ENCODE results near the gene C1orf87.
A peak's percentile ranks its signal among the peaks of the same experiment; 100 is the strongest.
"Not testable (repeated sequence)": the region's sequence is repeated elsewhere in the genome, so short reads cannot be mapped to it uniquely, and the experiment has no call there.

The C1orf87 gene

DNA sequence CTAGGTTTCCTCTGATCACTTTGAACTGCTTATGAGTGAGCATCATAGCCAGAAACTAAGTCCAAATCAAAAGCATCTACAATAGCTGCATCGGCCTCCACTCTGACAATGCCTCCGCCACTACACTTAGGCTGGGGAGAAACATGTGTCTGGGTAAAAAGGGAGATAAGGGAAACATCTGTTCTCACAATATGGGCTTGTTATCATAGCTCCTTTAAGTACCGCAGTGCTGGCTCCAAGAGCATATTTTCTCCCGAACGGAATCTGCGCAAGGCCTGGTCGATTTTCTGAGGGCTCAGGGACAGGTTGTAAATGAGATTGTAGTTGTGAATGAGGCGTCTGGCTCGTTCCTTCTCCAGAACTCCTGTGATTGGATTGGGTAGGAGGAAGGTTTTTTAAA is 83.1 kb downstream of the C1orf87 start:
- DNase-seq = no peak

- DNase-seq = peak; percentile 77
Observed at GRCh38 chr1:59986516-59987310, 86.9 kb downstream of the C1orf87 start.

DNA sequence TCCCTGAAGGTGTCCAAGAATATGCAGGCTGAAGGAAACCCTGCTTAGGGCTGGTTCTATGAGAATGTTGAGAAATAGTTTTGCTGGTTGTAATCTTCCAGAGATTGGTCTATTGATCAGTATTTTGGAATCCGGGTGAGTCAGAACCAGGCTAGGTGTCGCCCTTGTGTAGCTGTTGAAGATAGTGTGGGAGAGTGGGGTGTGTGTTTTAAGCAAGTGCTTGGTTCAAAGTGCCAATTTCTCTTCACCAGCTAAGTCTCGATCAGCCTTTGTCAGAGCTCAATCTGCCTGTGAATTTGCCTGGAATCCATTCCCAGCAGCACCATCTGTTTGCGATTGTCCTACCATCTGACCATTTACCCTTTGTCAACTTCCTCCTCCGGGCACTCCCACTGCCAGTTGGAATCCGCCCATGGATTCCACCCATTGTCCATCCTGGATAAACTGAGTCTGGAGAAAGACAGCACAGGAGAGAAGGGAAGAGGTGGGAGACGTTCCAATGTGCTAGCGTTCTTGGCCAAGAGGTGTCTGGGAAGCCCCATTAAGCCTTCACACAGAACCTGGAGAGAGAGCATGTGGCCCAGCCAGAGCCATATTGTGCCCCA is 87.6 kb downstream of the C1orf87 start:
- DNase-seq = no peak

DNA sequence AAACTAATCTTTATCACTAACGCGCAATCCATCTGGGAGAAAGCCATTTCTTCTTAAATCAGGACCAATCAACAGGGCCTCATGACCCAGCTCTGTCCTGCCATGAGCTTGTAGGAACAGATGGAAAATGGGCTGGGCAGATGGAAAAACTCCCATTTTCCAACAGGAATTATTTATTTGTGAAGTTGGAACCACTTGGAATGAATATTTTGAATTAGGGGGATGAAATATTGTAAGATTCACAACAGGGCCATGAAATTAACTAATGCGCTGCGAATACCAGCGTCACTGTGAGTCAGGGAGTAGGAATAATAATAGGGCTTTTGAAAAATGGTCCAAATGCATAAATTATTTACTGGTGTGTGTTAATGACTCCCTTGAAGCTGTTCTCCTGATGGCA is 93.9 kb downstream of the C1orf87 start:
- no peak for DNase-seq

GRCh38 chr1:59978511-59978910 is 95.1 kb downstream of the C1orf87 start:
- DNase-seq = no peak

- DNase-seq = no peak
Observed at GRCh38 chr1:59978026-59978425, 95.5 kb downstream of the C1orf87 start.

- DNase-seq = no peak
Observed at GRCh38 chr1:59977075-59977410, 96.5 kb downstream of the C1orf87 start.

- DNase-seq = peak; percentile 70
Observed at GRCh38 chr1:59976194-59977074, 97.1 kb downstream of the C1orf87 start.

GRCh38 chr1:59973719-59974118 is 99.9 kb downstream of the C1orf87 start:
- no peak for DNase-seq

- no peak for DNase-seq
Observed at GRCh38 chr1:59972216-59972927, 101.2 kb downstream of the C1orf87 start.

DNA sequence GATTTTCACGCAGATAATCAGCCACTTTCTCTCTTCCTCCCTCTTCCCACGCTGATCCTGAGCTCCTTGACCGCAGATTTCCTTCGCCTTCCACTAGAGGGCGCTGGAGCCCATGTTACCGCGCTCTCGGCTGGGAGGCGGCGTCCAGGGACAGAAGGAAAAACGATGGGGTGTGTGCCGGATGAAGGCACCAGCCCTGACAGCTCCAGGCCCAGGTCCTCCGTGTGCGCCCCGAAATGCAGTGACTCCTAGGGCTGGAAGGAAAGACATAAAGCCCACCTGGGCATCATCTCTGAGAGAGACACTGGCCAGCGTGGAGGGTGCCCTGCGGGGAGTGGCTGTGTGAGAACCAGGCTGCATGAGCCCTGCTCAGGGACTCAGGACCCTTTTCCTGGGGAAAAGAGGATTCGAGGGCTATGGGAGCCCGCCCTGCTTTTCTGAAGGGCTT is 102.1 kb downstream of the C1orf87 start:
- DNase-seq = peak; percentile 86

GRCh38 chr1:59969542-59970175 is 103.9 kb downstream of the C1orf87 start:
- DNase-seq = not testable (repeated sequence)

GRCh38 chr1:59968746-59969145 is 104.8 kb downstream of the C1orf87 start:
- DNase-seq = not testable (repeated sequence)

DNA sequence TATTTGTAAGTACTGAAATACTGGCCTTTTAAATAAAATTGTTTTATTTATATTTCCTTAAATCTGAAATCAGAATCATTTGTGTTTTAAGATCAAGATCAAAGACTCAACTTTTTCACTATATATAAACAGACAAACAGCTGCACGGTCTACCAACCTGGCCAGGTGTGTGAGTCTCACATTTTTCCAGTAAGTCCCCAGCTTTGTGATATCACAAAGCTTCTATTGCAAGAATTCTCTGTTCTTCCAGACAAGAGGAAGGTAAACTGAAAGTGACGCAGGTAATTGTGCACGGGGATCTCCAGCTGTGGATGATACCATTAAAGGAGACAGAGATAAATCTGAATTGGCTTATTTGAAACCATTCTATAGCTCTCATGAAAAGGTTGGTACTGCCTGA is 105.8 kb downstream of the C1orf87 start:
- DNase-seq = no peak

GRCh38 chr1:59967141-59967697 is 106.4 kb downstream of the C1orf87 start:
- no peak for DNase-seq

DNA sequence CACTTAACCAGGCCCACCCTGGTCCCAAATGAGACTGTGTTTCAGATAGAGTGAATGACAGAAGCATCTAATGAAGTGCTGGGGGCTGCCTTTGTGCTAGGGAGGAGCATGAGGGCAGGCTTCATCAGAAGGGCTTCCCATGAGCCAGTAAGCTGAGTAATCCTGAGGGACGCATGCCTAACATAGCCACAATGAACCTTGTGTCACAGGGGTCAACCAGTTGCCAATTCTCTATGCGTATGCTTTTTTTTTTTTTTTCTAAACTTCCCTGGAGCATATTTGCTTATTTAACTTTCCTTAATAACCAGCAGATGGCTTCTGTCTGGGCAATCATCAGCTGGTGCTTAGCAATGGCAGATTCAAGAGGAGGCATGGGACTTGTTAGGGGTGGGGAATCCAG is 121.5 kb downstream of the C1orf87 start:
- DNase-seq = no peak

DNA sequence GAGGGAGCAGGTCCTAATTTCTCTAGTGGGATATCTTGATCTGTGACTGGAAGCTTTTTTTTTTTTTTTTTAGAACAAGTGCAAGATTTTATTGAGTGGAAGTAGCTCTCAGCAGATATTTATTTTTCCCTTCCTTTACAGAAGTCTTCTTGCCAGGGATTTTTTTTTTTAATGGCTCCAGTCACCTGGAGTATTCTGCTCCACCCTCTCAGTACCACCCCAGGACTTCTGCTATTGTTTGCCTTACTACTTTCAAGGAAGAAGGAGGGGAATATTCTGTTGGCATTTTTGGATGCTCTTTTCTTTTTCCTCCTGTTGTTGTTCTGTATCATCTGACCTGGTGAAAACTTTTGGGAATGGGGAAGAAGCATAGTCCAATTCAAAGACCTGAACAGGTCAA is 123.9 kb downstream of the C1orf87 start:
- DNase-seq = no peak

- DNase-seq = no peak
Observed at GRCh38 chr1:59948990-59949389, 124.6 kb downstream of the C1orf87 start.

- DNase-seq = peak; percentile 86
Observed at GRCh38 chr1:59947047-59947938, 126.3 kb downstream of the C1orf87 start.

- DNase-seq = no peak
Observed at GRCh38 chr1:59945790-59946189, 127.8 kb downstream of the C1orf87 start.
